IMR-90 (cell line): ENCODE data around the gene MACROD1. TPM values are rescaled to one million over a fixed set of nuclear protein-coding genes. Genes with fewer than 3 reads are reported as not detected.

Source experiments
- ATAC-seq: fragments of 200-7000 bp; cut with Tn5 transposase; 2 replicates; pipeline ENCODE4 v1.9.1; 2020; ENCODE audit warnings: low read depth, mild to moderate bottlenecking, moderate library complexity
- BruUV-seq: library from RNA; stranded (reverse); fragments of 400-500 nt; replicated peaks from 2 replicates; lab custom pipeline; 2021; lab: Mats Ljungman, UMichigan
- CTCF ChIA-PET: fragments of 300-600 bp; formaldehyde crosslinking; extraction: SDS; loops from one replicate; lab custom pipeline; 2021; ENCODE audit warnings: antibody characterized with exemption; lab: Yijun Ruan, JAX
- POLR2A ChIA-PET: fragments of 300-600 bp; sonication (Branson Sonifier 250); formaldehyde crosslinking; loops from one replicate; lab custom pipeline; 2022; ENCODE audit warnings: antibody characterized with exemption; ENCODE audit not compliant: unreplicated experiment; lab: Charles Lee
- DNase-seq: peaks from one replicate; pipeline ENCODE4 v3.0.0; 2013
- H2AFZ ChIP-seq: replicated peaks from 2 replicates; pipeline ENCODE3; 2013; ENCODE audit warnings: low read length, mild to moderate bottlenecking; ENCODE audit not compliant: poor library complexity
- H2AK5ac ChIP-seq: 2 replicates; pipeline ENCODE4 v1.6.1; 2013; ENCODE audit warnings: low read depth, low read length, inconsistent platforms
- H2AK9ac ChIP-seq: replicated peaks from 2 replicates; pipeline ENCODE3; 2013; ENCODE audit warnings: mild to moderate bottlenecking, low read depth, low read length, moderate library complexity; ENCODE audit not compliant: poor library complexity
- H2BK120ac ChIP-seq: 2 replicates; pipeline ENCODE4 v1.6.1; 2013; ENCODE audit warnings: low read depth, low read length, inconsistent platforms
- H2BK15ac ChIP-seq: 3 replicates; pipeline ENCODE4 v1.6.1; 2013; ENCODE audit warnings: low read depth, low read length, inconsistent platforms
- H2BK20ac ChIP-seq: 2 replicates; pipeline ENCODE4 v1.6.1; 2013; ENCODE audit warnings: low read depth, mild to moderate bottlenecking, inconsistent platforms, low read length, moderate library complexity
- H2BK5ac ChIP-seq: 2 replicates; pipeline ENCODE4 v1.6.1; 2013; ENCODE audit warnings: mild to moderate bottlenecking, low read depth, low read length, inconsistent platforms; ENCODE audit not compliant: poor library complexity, severe bottlenecking
- H3K14ac ChIP-seq: replicated peaks from 2 replicates; pipeline ENCODE4 v1.6.1; 2013; ENCODE audit warnings: low read depth, low read length, inconsistent platforms
- H3K18ac ChIP-seq: 2 replicates; pipeline ENCODE4 v1.6.1; 2013; ENCODE audit warnings: low read depth, low read length, control low read depth
- H3K23ac ChIP-seq: 2 replicates; pipeline ENCODE4 v1.6.1; 2013; ENCODE audit warnings: low read depth, low read length, inconsistent platforms
- H3K27ac ChIP-seq: 2 replicates; pipeline ENCODE4 v1.5.1; 2013; ENCODE audit warnings: mild to moderate bottlenecking, control low read depth, low read length; ENCODE audit not compliant: insufficient read depth
- H3K27me3 ChIP-seq: 2 replicates; pipeline ENCODE4 v1.6.1; 2013; ENCODE audit warnings: low read length; ENCODE audit not compliant: control insufficient read depth, insufficient read depth
- H3K36me3 ChIP-seq: 2 replicates; pipeline ENCODE4 v1.6.1; 2013; ENCODE audit warnings: low read length, mixed read lengths; ENCODE audit not compliant: control insufficient read depth, insufficient read depth
- H3K4ac ChIP-seq: 2 replicates; pipeline ENCODE4 v1.6.1; 2013; ENCODE audit warnings: low read depth, low read length, inconsistent platforms
- H3K4me1 ChIP-seq: 2 replicates; pipeline ENCODE4 v1.6.1; 2013; ENCODE audit warnings: low read length, mixed read lengths; ENCODE audit not compliant: control insufficient read depth, insufficient read depth
- H3K4me2 ChIP-seq: 2 replicates; pipeline ENCODE4 v1.6.1; 2013; ENCODE audit warnings: low read depth, mild to moderate bottlenecking, control low read depth, low read length, moderate library complexity
- H3K4me3 ChIP-seq: 2 replicates; pipeline ENCODE4 v1.5.1; 2013; ENCODE audit warnings: low read depth, mild to moderate bottlenecking, control low read depth, low read length, moderate library complexity; ENCODE audit not compliant: insufficient read depth
- H3K56ac ChIP-seq: 2 replicates; pipeline ENCODE4 v1.6.1; 2013; ENCODE audit warnings: low read length, inconsistent platforms; ENCODE audit not compliant: insufficient read depth; ENCODE audit errors: extremely low read depth
- H3K79me1 ChIP-seq, 2 experiments: 2 replicates each; pipeline ENCODE4 v1.6.1; 2013; ENCODE audit warnings: low read length in 2 of 2, inconsistent platforms in 1 of 2, low read depth in 1 of 2
- H3K9ac ChIP-seq: 2 replicates; pipeline ENCODE4 v1.6.1; 2013; ENCODE audit warnings: low read depth, low read length, control low read depth
- H3K9me1 ChIP-seq: 2 replicates; pipeline ENCODE4 v1.6.1; 2013; ENCODE audit warnings: low read length, inconsistent platforms; ENCODE audit not compliant: insufficient read depth
- H3K9me3 ChIP-seq: 2 replicates; pipeline ENCODE4 v1.6.1; 2013; ENCODE audit warnings: low read length; ENCODE audit not compliant: control insufficient read depth, insufficient read depth
- H4K20me1 ChIP-seq: 2 replicates; pipeline ENCODE4 v1.6.1; 2013; ENCODE audit warnings: low read length, inconsistent platforms; ENCODE audit not compliant: insufficient read depth
- H4K5ac ChIP-seq: 2 replicates; pipeline ENCODE4 v1.6.1; 2013; ENCODE audit warnings: mild to moderate bottlenecking, low read depth, low read length, control low read depth
- H4K8ac ChIP-seq, 2 experiments: 2 replicates each; pipeline ENCODE4 v1.6.1; 2013; ENCODE audit warnings: low read depth in 2 of 2, low read length in 2 of 2, control low read depth in 1 of 2, inconsistent platforms in 1 of 2
- H4K91ac ChIP-seq: 2 replicates; pipeline ENCODE4 v1.6.1; 2013; ENCODE audit warnings: low read depth, low read length, inconsistent platforms; ENCODE audit not compliant: insufficient read depth
- BHLHE40 ChIP-seq: fragments of 150-350 bp; IDR thresholded peaks from 2 replicates; pipeline ENCODE4 v1.6.1; 2016; ENCODE audit warnings: mild to moderate bottlenecking, low read depth, low read length
- CEBPB ChIP-seq: IDR thresholded peaks from 2 replicates; pipeline ENCODE4 v1.6.1; 2012; ENCODE audit warnings: low read depth, low read length, improper control_type of control experiment
- MAZ ChIP-seq: IDR thresholded peaks from 2 replicates; pipeline ENCODE4 v1.6.1; 2012; ENCODE audit warnings: low read depth, mild to moderate bottlenecking, low read length, improper control_type of control experiment, moderate library complexity, borderline replicate concordance
- MXI1 ChIP-seq: IDR thresholded peaks from 2 replicates; pipeline ENCODE4 v1.6.1; 2012; ENCODE audit warnings: low read depth, mild to moderate bottlenecking, low read length, moderate library complexity, borderline replicate concordance
- NFE2L2 ChIP-seq: fragments of 150-350 bp; IDR thresholded peaks from 2 replicates; pipeline ENCODE4 v1.6.1; 2016; ENCODE audit warnings: low read depth, mild to moderate bottlenecking, low read length
- POLR2A ChIP-seq: IDR thresholded peaks from 2 replicates; pipeline ENCODE4 v1.6.1; 2012; ENCODE audit warnings: mild to moderate bottlenecking, low read depth, low read length
- RCOR1 ChIP-seq: IDR thresholded peaks from 2 replicates; pipeline ENCODE4 v1.6.1; 2012; ENCODE audit warnings: mild to moderate bottlenecking, low read length, improper control_type of control experiment; ENCODE audit not compliant: insufficient replicate concordance
- SMC3 ChIP-seq: fragments of 150-350 bp; IDR thresholded peaks from 2 replicates; pipeline ENCODE4 v1.6.1; 2016; ENCODE audit warnings: low read depth, mild to moderate bottlenecking, antibody characterized with exemption, low read length, moderate library complexity
- WGBS, 2 experiments: methylation state at CpG; one replicate each; pipeline versions ENCODE4 v1.1.5 to v1.1.7; 2013; ENCODE audit warnings: missing lambda C conversion rate in 2 of 2; ENCODE audit not compliant: insufficient read length in 1 of 2; ENCODE audit errors: extremely low coverage in 2 of 2; 5-methylcytosine and 5-hydroxymethylcytosine counted together
- dilution Hi-C: fragments of 300-500 bp; cut with HindIII; formaldehyde crosslinking; loops from one replicate; pipeline ENCODE4 v1.14.3; 2018; ENCODE audit warnings: low sequenced_read_pairs; ENCODE audit not compliant: unreplicated experiment
- in situ Hi-C: fragments of 300-500 bp; cut with MboI; formaldehyde crosslinking; loops from 3 replicates; pipeline ENCODE4 v1.14.3; 2019; ENCODE audit warnings: low sequenced_read_pairs, inconsistent platforms, mixed read lengths
- intact Hi-C: fragments of 100-400 bp; cut with micrococcal nuclease; formaldehyde crosslinking; loops from 2 replicates; pipeline ENCODE4 v1.10.0; 2022
- polyA plus RNA-seq, 3 experiments: library from polyadenylated mRNA; depleted of rRNA; stranded (reverse); fragments of >200 nt; gene quantifications; 2 replicates each; pipeline ENCODE4 v1.2.3, GENCODE V29; 2012; ENCODE audit warnings: low replicate concordance in 1 of 3
- total RNA-seq: library from RNA; depleted of rRNA; stranded (reverse); fragments of >200 nt; gene quantifications from 2 replicates; pipeline ENCODE4 v1.2.3, GENCODE V29; 2012
- TF ChIP-seq, protein P1 (sequence below): fragments of 150-350 bp; IDR thresholded peaks from 2 replicates; pipeline ENCODE4 v1.6.1; 2017; ENCODE audit warnings: mild to moderate bottlenecking, antibody characterized with exemption, low read length, low read depth
- TF ChIP-seq, protein P2 (sequence below): conservative IDR thresholded peaks from 2 replicates; pipeline ENCODE4 v1.5.1; 2012; ENCODE audit warnings: mild to moderate bottlenecking, low read depth, low read length, improper control_type of control experiment
- TF ChIP-seq, protein P3 (sequence below): fragments of 150-350 bp; IDR thresholded peaks from 2 replicates; pipeline ENCODE4 v1.6.1; 2016; ENCODE audit warnings: low read depth, mild to moderate bottlenecking, low read length, moderate library complexity, borderline replicate concordance

The MACROD1 gene
- total and polyA plus RNA-seq, 2 of the 4 experiments (the other 2 are of a cell fraction), result 2.5 to 9.3 TPM

DNA sequence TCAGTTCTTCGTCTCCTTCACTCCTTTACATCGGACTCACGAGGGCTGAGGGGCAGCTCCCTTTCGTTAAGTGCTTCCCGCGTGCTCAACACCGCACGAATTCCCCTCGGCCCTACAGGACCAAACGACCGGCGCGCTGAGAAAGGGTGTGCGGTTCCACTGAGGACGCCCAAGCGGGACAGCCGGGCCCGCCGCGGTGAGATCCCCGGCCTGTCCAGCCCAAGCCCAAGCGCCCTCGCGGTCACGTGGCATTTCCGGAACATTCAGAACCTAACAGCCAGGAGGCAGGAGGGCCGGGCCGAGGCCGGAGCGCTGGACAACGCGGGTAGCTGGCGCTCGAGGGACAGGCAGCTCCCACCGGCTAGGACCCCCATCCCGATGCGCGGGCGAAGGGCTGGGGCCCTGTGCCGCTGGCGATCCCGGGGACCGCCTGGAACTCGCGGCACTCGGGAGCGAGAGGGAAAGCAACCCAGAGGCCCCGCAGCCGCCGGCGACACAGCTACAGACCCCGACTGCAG, 19.3 kb upstream of the MACROD1 start:
- Histone ChIP-seq H2BK5ac (peak overlapping the region; percentile 75), H3K79me1 (peaks cover 7 to 54% of the 10 kb centered on the region in 2 experiments; a peak in 3 of 4 replicates), H3K27ac (peak overlapping the region; percentile 91), H2AK9ac (peak overlapping the region; percentile 98), H4K8ac (peak overlapping the region; percentile 81 to 92), H3K4me1 (peaks cover 7% of the 10 kb centered on the region; the same call in 1 of the 2 replicates), H2AK5ac (peak overlapping the region; percentile 93), H3K4me3 (peak overlapping the region; percentile 54), H4K91ac (peak overlapping the region; percentile 93), H3K4ac (peak overlapping the region; percentile 95), H3K14ac (peak overlapping the region; percentile 94), H3K36me3 (peaks cover 4% of the 10 kb centered on the region; the same call in 1 of the 2 replicates), H3K56ac (peak overlapping the region; percentile 68), H2AFZ (peak overlapping the region; percentile 93), H2BK20ac (no peak overlapping the region), H3K9me3 (no peaks in the 10 kb centered on the region), H3K18ac (peak overlapping the region; percentile 13; the same call in 1 of the 2 replicates), H3K9ac (peak overlapping the region; percentile 81), H3K27me3 (no peaks in the 10 kb centered on the region), H2BK120ac (peak overlapping the region; percentile 33; the same call in 1 of the 2 replicates), H2BK15ac (peak overlapping the region; percentile 33; the same call in 1 of the 3 replicates), H4K5ac (peak overlapping the region; percentile 85), H3K9me1 (peaks cover 18% of the 10 kb centered on the region; the same call in 1 of the 2 replicates), H3K4me2 (peak overlapping the region; percentile 96), H3K23ac (peak overlapping the region; percentile 85), H4K20me1 (peaks cover 25% of the 10 kb centered on the region)
- in situ Hi-C loops (no loop called here), intact Hi-C loops (no loop called here), dilution Hi-C loops (no loop called here)
- ChIA-PET POLR2A (interaction anchor here (0.6 kb wide), 2 partner anchors 17 to 56 kb away, joined by 3 to 7 read pairs; partner anchors contain the start of gene FKBP2), CTCF (no interaction called here)
- TF ChIP-seq POLR2A (peak; percentile 96), RCOR1 (no peak), NFE2L2 (no peak), MAZ (0 out of 2 replicates have a peak, but pooled peaks have one; percentile 37), MXI1 (peak; percentile 81; the same call in 1 of the 2 replicates), SMC3 (no peak), BHLHE40 (peak; percentile 51; the same call in 1 of the 2 replicates), CEBPB (no peak)
- TF ChIP-seq, protein P1, sequence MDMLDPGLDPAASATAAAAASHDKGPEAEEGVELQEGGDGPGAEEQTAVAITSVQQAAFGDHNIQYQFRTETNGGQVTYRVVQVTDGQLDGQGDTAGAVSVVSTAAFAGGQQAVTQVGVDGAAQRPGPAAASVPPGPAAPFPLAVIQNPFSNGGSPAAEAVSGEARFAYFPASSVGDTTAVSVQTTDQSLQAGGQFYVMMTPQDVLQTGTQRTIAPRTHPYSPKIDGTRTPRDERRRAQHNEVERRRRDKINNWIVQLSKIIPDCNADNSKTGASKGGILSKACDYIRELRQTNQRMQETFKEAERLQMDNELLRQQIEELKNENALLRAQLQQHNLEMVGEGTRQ, result peak; percentile 91
- TF ChIP-seq, protein P2, sequence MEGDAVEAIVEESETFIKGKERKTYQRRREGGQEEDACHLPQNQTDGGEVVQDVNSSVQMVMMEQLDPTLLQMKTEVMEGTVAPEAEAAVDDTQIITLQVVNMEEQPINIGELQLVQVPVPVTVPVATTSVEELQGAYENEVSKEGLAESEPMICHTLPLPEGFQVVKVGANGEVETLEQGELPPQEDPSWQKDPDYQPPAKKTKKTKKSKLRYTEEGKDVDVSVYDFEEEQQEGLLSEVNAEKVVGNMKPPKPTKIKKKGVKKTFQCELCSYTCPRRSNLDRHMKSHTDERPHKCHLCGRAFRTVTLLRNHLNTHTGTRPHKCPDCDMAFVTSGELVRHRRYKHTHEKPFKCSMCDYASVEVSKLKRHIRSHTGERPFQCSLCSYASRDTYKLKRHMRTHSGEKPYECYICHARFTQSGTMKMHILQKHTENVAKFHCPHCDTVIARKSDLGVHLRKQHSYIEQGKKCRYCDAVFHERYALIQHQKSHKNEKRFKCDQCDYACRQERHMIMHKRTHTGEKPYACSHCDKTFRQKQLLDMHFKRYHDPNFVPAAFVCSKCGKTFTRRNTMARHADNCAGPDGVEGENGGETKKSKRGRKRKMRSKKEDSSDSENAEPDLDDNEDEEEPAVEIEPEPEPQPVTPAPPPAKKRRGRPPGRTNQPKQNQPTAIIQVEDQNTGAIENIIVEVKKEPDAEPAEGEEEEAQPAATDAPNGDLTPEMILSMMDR, result peak; percentile 46
- TF ChIP-seq, protein P3, sequence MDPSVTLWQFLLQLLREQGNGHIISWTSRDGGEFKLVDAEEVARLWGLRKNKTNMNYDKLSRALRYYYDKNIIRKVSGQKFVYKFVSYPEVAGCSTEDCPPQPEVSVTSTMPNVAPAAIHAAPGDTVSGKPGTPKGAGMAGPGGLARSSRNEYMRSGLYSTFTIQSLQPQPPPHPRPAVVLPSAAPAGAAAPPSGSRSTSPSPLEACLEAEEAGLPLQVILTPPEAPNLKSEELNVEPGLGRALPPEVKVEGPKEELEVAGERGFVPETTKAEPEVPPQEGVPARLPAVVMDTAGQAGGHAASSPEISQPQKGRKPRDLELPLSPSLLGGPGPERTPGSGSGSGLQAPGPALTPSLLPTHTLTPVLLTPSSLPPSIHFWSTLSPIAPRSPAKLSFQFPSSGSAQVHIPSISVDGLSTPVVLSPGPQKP, result no peak
- DNase-seq (peak; percentile 84), ATAC-seq (peak; percentile 49)
- TSS peak; percentile 71 for BruUV-seq
- WGBS, 2 experiments, result 1% methylated on average over 37 of the region's 52 CpGs; no CpG with 5 or more reads in 1 of the 2 experiments
